Measurements from ENCODE around the gene VCX3B.

GRCh38 chrX:8455557-8455956, 9.1 kb upstream of the VCX3B start:
- TF ChIP-seq CTCF (IDR thresholded peaks at IDR 0.05) = no peak
- no peak for TF ChIP-seq POLR2A (IDR thresholded peaks at IDR 0.05)

All from uterus (tissue), 2 donors.